Neural cell (in vitro differentiated cells): ENCODE measurements around the gene PROZ.

Experiments
- CTCF ChIP-seq: fragments of 450-650 bp; IDR thresholded peaks from 2 replicates; pipeline ENCODE4 v1.5.1; 2014; ENCODE audit warnings: antibody characterized with exemption, mild to moderate bottlenecking, moderate library complexity; ENCODE audit not compliant: poor library complexity, severe bottlenecking
- EP300 ChIP-seq: fragments of 450-650 bp; conservative IDR thresholded peaks from 2 replicates; pipeline ENCODE4 v1.6.1; 2014; ENCODE audit warnings: antibody characterized with exemption, mild to moderate bottlenecking, moderate library complexity; ENCODE audit not compliant: poor library complexity, severe bottlenecking
- EZH2 ChIP-seq: fragments of 200-600, 300-800 bp; shearing (Covaris generic), sonication (generic); IDR thresholded peaks from 2 replicates; pipeline ENCODE4 v1.6.1; 2014; ENCODE audit warnings: antibody characterized with exemption, low read length, borderline replicate concordance, mild to moderate bottlenecking; ENCODE audit not compliant: insufficient read depth, poor library complexity, severe bottlenecking
- POLR2AphosphoS5 ChIP-seq: IDR thresholded peaks from 2 replicates; pipeline ENCODE4 v1.6.1; 2012
- TF ChIP-seq, protein P1 (sequence below): IDR thresholded peaks from 2 replicates; pipeline ENCODE4 v1.6.1; 2012; ENCODE audit warnings: borderline replicate concordance

DNA sequence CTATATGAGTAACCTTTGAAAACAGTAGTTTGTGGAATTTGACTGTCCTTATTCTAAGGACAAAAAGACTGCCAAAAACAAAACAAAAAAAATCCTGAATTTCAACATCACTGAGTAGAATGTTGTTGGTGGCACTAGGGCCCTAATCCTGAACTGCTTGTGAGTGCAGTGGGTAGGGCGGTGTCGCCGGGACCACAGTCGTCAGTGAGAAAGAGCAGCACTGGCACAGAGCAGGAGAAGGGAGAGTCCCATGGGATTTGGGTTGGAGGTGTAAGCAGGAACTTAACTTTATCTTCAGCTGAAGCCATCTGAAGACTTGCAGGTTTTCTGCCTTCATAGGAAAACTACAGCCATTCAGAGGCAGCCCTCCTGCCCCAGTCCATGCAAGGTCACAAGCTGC lies 44.5 kb downstream of the PROZ start:
- TF ChIP-seq EP300 = no peak
- no peak for TF ChIP-seq CTCF
- TF ChIP-seq, protein P1, sequence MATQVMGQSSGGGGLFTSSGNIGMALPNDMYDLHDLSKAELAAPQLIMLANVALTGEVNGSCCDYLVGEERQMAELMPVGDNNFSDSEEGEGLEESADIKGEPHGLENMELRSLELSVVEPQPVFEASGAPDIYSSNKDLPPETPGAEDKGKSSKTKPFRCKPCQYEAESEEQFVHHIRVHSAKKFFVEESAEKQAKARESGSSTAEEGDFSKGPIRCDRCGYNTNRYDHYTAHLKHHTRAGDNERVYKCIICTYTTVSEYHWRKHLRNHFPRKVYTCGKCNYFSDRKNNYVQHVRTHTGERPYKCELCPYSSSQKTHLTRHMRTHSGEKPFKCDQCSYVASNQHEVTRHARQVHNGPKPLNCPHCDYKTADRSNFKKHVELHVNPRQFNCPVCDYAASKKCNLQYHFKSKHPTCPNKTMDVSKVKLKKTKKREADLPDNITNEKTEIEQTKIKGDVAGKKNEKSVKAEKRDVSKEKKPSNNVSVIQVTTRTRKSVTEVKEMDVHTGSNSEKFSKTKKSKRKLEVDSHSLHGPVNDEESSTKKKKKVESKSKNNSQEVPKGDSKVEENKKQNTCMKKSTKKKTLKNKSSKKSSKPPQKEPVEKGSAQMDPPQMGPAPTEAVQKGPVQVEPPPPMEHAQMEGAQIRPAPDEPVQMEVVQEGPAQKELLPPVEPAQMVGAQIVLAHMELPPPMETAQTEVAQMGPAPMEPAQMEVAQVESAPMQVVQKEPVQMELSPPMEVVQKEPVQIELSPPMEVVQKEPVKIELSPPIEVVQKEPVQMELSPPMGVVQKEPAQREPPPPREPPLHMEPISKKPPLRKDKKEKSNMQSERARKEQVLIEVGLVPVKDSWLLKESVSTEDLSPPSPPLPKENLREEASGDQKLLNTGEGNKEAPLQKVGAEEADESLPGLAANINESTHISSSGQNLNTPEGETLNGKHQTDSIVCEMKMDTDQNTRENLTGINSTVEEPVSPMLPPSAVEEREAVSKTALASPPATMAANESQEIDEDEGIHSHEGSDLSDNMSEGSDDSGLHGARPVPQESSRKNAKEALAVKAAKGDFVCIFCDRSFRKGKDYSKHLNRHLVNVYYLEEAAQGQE = no peak
- TF ChIP-seq EZH2 = no peak
- no peak for TF ChIP-seq POLR2AphosphoS5
